DND-41 (cell line): ENCODE results near the gene GREB1L.

Experiments
- CTCF ChIP-seq: IDR thresholded peaks from 2 replicates; pipeline ENCODE4 v1.5.1; 2012; ENCODE audit warnings: borderline replicate concordance, low read length, moderate library complexity, mild to moderate bottlenecking; ENCODE audit not compliant: poor library complexity, severe bottlenecking; ENCODE audit errors: extremely low read depth
- EZH2 ChIP-seq: IDR thresholded peaks from 3 replicates; pipeline ENCODE4 v1.6.1; 2012; ENCODE audit warnings: borderline replicate concordance, low read depth, mild to moderate bottlenecking, moderate library complexity, low read length, inconsistent platforms; ENCODE audit not compliant: severe bottlenecking

GRCh38 chr18:21398121-21398520 is 156.1 kb downstream of the GREB1L start:
- no peak for TF ChIP-seq CTCF
- TF ChIP-seq EZH2: no peak
